HG02798 (cell line): ENCODE measurements around the gene CENPVL1.
"Not testable (repeated sequence)": the region's sequence is repeated elsewhere in the genome, so short reads cannot be mapped to it uniquely, and the experiment has no call there.

ENCODE experiments used
- ATAC-seq: cut with Tn5 transposase; IDR thresholded peaks from one replicate; pipeline ENCODE4 v1.9.1; 2021; ENCODE audit warnings: mild to moderate bottlenecking; ENCODE audit not compliant: unreplicated experiment, poor library complexity

Gene CENPVL1

GRCh38 chrX:51710277-51711164, at the start of gene CENPVL1:
Gene CENPVL1 (plus strand): TSS chrX:51710512. CDS start chrX:51710512, 0 bp downstream.
- ATAC-seq: not testable (repeated sequence)

- ATAC-seq: no peak
Observed at GRCh38 chrX:51665981-51666380, 44.3 kb upstream of the CENPVL1 start.

- ATAC-seq: not testable (repeated sequence)
Observed at GRCh38 chrX:51679689-51680433, 30.5 kb upstream of the CENPVL1 start.

GRCh38 chrX:51681808-51682719, 28.2 kb upstream of the CENPVL1 start:
- ATAC-seq: not testable (repeated sequence)

- ATAC-seq: not testable (repeated sequence)
Observed at GRCh38 chrX:51682720-51683062, 27.6 kb upstream of the CENPVL1 start, which contains the start of gene CENPVL2. Gene CENPVL2 (minus strand): TSS chrX:51682831. CDS start chrX:51682831, 0 bp downstream.

- ATAC-seq: no peak
Observed at GRCh38 chrX:51694254-51694653, 16.1 kb upstream of the CENPVL1 start.

GRCh38 chrX:51697397-51697796, 12.9 kb upstream of the CENPVL1 start:
- ATAC-seq: no peak

GRCh38 chrX:51712943-51713647, 2.8 kb downstream of the CENPVL1 start:
- ATAC-seq: not testable (repeated sequence)

GRCh38 chrX:51728202-51728601, 17.9 kb downstream of the CENPVL1 start:
- no peak for ATAC-seq

GRCh38 chrX:51737091-51737490, 26.8 kb downstream of the CENPVL1 start:
- ATAC-seq: no peak

GRCh38 chrX:51742586-51742985, 32.3 kb downstream of the CENPVL1 start:
- ATAC-seq: no peak

- ATAC-seq: peak; percentile 98
Observed at GRCh38 chrX:51743179-51743957, 33.1 kb downstream of the CENPVL1 start, which contains the start of gene GSPT2. Gene GSPT2 (plus strand): TSS chrX:51743442. CDS start chrX:51743627, 185 bp downstream.

- ATAC-seq: no peak
Observed at GRCh38 chrX:51747671-51748070, 37.4 kb downstream of the CENPVL1 start.

GRCh38 chrX:51759055-51759839, 48.9 kb downstream of the CENPVL1 start:
- ATAC-seq: no peak

- ATAC-seq: no peak
Observed at GRCh38 chrX:51760657-51761056, 50.3 kb downstream of the CENPVL1 start.
